ENCODE data around the gene CARNS1. TPM values are rescaled to one million over a fixed set of nuclear protein-coding genes. Genes with fewer than 3 reads are reported as not detected.

The CARNS1 gene
- polyA plus RNA-seq, 1 donor (not counting 4 experiments of a cell fraction or from before 2014, with no cell fraction given) = not detected

GRCh38 chr11:67404515-67405195 is 10.8 kb upstream of the CARNS1 start:
- Histone ChIP-seq H3K9me1 (ENCODE audit: control insufficient read depth, extremely low read depth, insufficient read depth, low read length) (no peaks in the 10 kb centered on the region), H2AFZ (ENCODE audit: control insufficient read depth, low read length) (no peak overlapping the region), H3K4me3 (ENCODE audit: control insufficient read depth in 2 of 3, extremely low read depth in 1 of 3, insufficient read depth in 2 of 3, low read depth in 1 of 3, low read length in 3 of 3) (no peak overlapping the region), H3K9me3 (ENCODE audit: control insufficient read depth, low read depth, low read length) (no peaks in the 10 kb centered on the region), H3K27me3 (ENCODE audit: control insufficient read depth, extremely low read depth, insufficient read depth, low read length) (no peaks in the 10 kb centered on the region), H3K27ac (ENCODE audit: control insufficient read depth, insufficient read depth, low read length) (no peak overlapping the region), H3K4me2 (ENCODE audit: control insufficient read depth, extremely low read depth, insufficient read depth, low read depth, low read length) (no peak overlapping the region), H4K20me1 (ENCODE audit: control insufficient read depth, extremely low read depth, insufficient read depth, low read length) (no peaks in the 10 kb centered on the region), H3K4me1 (ENCODE audit: control insufficient read depth, extremely low read depth, insufficient read depth, low read length) (peaks cover 12% of the 10 kb centered on the region), H3K36me3 (ENCODE audit: control insufficient read depth in 2 of 2, extremely low read depth in 1 of 2, insufficient read depth in 2 of 2, low read length in 2 of 2) (no peaks in the 10 kb centered on the region), H3K79me2 (ENCODE audit: control insufficient read depth, insufficient read depth, low read length) (peaks cover 11% of the 10 kb centered on the region), H3K9ac (ENCODE audit: control insufficient read depth, extremely low read depth, insufficient read depth, low read length) (no peak overlapping the region)
- no peak for FAIRE-seq
- no peak for DNase-seq (ENCODE audit: low read depth, low spot score)
- dilution Hi-C loops (cut with MboI; ENCODE audit: extremely low pct_ligation_motif_present, low sequenced_read_pairs) = no loop called here
- TF ChIP-seq EZH2 (IDR thresholded peaks at IDR 0.05; ENCODE audit: low read length) = no peak
- TF ChIP-seq, protein P1, sequence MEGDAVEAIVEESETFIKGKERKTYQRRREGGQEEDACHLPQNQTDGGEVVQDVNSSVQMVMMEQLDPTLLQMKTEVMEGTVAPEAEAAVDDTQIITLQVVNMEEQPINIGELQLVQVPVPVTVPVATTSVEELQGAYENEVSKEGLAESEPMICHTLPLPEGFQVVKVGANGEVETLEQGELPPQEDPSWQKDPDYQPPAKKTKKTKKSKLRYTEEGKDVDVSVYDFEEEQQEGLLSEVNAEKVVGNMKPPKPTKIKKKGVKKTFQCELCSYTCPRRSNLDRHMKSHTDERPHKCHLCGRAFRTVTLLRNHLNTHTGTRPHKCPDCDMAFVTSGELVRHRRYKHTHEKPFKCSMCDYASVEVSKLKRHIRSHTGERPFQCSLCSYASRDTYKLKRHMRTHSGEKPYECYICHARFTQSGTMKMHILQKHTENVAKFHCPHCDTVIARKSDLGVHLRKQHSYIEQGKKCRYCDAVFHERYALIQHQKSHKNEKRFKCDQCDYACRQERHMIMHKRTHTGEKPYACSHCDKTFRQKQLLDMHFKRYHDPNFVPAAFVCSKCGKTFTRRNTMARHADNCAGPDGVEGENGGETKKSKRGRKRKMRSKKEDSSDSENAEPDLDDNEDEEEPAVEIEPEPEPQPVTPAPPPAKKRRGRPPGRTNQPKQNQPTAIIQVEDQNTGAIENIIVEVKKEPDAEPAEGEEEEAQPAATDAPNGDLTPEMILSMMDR (optimal IDR thresholded peaks at IDR 0.05 in 1 of 3, IDR thresholded peaks at IDR 0.05 in 1 of 3, conservative IDR thresholded peaks at IDR 0.05 in 1 of 3; ENCODE audit: extremely low read depth in 1 of 3, insufficient read depth in 2 of 3, low read length in 3 of 3) = no peak

- Histone ChIP-seq H3K9me1 (ENCODE audit: control insufficient read depth, extremely low read depth, insufficient read depth, low read length) (no peaks in the 10 kb centered on the region), H3K27me3 (ENCODE audit: control insufficient read depth, extremely low read depth, insufficient read depth, low read length) (no peaks in the 10 kb centered on the region), H3K27ac (ENCODE audit: control insufficient read depth, insufficient read depth, low read length) (no peak overlapping the region), H3K4me3 (ENCODE audit: control insufficient read depth in 2 of 3, extremely low read depth in 1 of 3, insufficient read depth in 2 of 3, low read depth in 1 of 3, low read length in 3 of 3) (no peak overlapping the region), H3K4me2 (ENCODE audit: control insufficient read depth, extremely low read depth, insufficient read depth, low read depth, low read length) (no peak overlapping the region), H2AFZ (ENCODE audit: control insufficient read depth, low read length) (no peak overlapping the region), H3K79me2 (ENCODE audit: control insufficient read depth, insufficient read depth, low read length) (peaks cover 11% of the 10 kb centered on the region), H3K36me3 (ENCODE audit: control insufficient read depth in 2 of 2, extremely low read depth in 1 of 2, insufficient read depth in 2 of 2, low read length in 2 of 2) (no peaks in the 10 kb centered on the region), H4K20me1 (ENCODE audit: control insufficient read depth, extremely low read depth, insufficient read depth, low read length) (no peaks in the 10 kb centered on the region), H3K4me1 (ENCODE audit: control insufficient read depth, extremely low read depth, insufficient read depth, low read length) (peaks cover 12% of the 10 kb centered on the region), H3K9me3 (ENCODE audit: control insufficient read depth, low read depth, low read length) (no peaks in the 10 kb centered on the region), H3K9ac (ENCODE audit: control insufficient read depth, extremely low read depth, insufficient read depth, low read length) (no peak overlapping the region)
- DNase-seq (ENCODE audit: low read depth, low spot score) = no peak
- TF ChIP-seq, protein P1 (optimal IDR thresholded peaks at IDR 0.05 in 1 of 3, IDR thresholded peaks at IDR 0.05 in 1 of 3, conservative IDR thresholded peaks at IDR 0.05 in 1 of 3; ENCODE audit: extremely low read depth in 1 of 3, insufficient read depth in 2 of 3, low read length in 3 of 3) = no peak
- no peak for TF ChIP-seq EZH2 (IDR thresholded peaks at IDR 0.05; ENCODE audit: low read length)
- no peak for FAIRE-seq
- dilution Hi-C loops (cut with MboI; ENCODE audit: extremely low pct_ligation_motif_present, low sequenced_read_pairs) = no loop called here
These were observed 10.3 kb upstream of the CARNS1 start for GRCh38 chr11:67405196-67405567.

Measured in keratinocyte (primary cell).